ENCODE measurements around the gene JPH4.

JPH4 gene

GRCh38 chr14:23578560-23579310 lies at the start of gene JPH4:
Gene JPH4 (minus strand): TSS chr14:23578790. CDS start chr14:23577453, 1,337 bp downstream.
- Histone ChIP-seq H3K27ac (ENCODE audit: low read depth, low read length) (no peak within 1 kb of the TSS), H3K9me2 (replicated peaks; ENCODE audit: control insufficient read depth, low read length) (no peaks in the 10 kb centered on the region), H3K27me3 (ENCODE audit: control insufficient read depth, low read length) (peaks cover 30% of the 10 kb centered on the region), H3K36me3 (ENCODE audit: control insufficient read depth, low read length) (no peaks in the 10 kb centered on the region), H3F3A (ENCODE audit: control insufficient read depth, insufficient read depth) (no peaks in the 10 kb centered on the region), H3K79me2 (ENCODE audit: control insufficient read depth, low read length) (no peaks in the 10 kb centered on the region), H3K4me3 (ENCODE audit: low read length) (no peak within 1 kb of the TSS), H3K4me1 (ENCODE audit: control insufficient read depth, low read length) (peaks cover 4% of the 10 kb centered on the region; the same call in 1 of the 2 replicates), H4K20me1 (ENCODE audit: control insufficient read depth, insufficient read depth, low read depth, low read length) (no peaks in the 10 kb centered on the region), H3K9me3 (ENCODE audit: control insufficient read depth, insufficient read depth, low read length) (no peaks in the 10 kb centered on the region), H3K4me2 (ENCODE audit: low read length) (no peak within 1 kb of the TSS)
- TF ChIP-seq CTCF (IDR thresholded peaks at IDR 0.05; ENCODE audit: low read depth, low read length, poor library complexity, severe bottlenecking), result no peak
- TF ChIP-seq EZH2phosphoT487 (IDR thresholded peaks at IDR 0.05; ENCODE audit: borderline replicate concordance, low read length), result no peak

- TF ChIP-seq CTCF (IDR thresholded peaks at IDR 0.05; ENCODE audit: low read depth, low read length, poor library complexity, severe bottlenecking) (no peak), EZH2phosphoT487 (IDR thresholded peaks at IDR 0.05; ENCODE audit: borderline replicate concordance, low read length) (no peak)
- H3F3A ChIP-seq (ENCODE audit: control insufficient read depth, insufficient read depth), result no peaks in the 10 kb centered on the region
- H3K4me3 ChIP-seq (ENCODE audit: low read length), result no peak overlapping the region
- no peak overlapping the region for H3K27ac ChIP-seq (ENCODE audit: low read depth, low read length)
- no peaks in the 10 kb centered on the region for H3K9me2 ChIP-seq (replicated peaks; ENCODE audit: control insufficient read depth, low read length)
- H3K36me3 ChIP-seq (ENCODE audit: control insufficient read depth, low read length), result no peaks in the 10 kb centered on the region
- no peaks in the 10 kb centered on the region for H3K79me2 ChIP-seq (ENCODE audit: control insufficient read depth, low read length)
- no peaks in the 10 kb centered on the region for H4K20me1 ChIP-seq (ENCODE audit: control insufficient read depth, insufficient read depth, low read depth, low read length)
- no peak overlapping the region for H3K4me2 ChIP-seq (ENCODE audit: low read length)
- peaks cover 21% of the 10 kb centered on the region for H3K9me3 ChIP-seq (ENCODE audit: control insufficient read depth, insufficient read depth, low read length)
- peaks cover 10% of the 10 kb centered on the region; the same call in 1 of the 2 replicates for H3K27me3 ChIP-seq (ENCODE audit: control insufficient read depth, low read length)
- peaks cover 3% of the 10 kb centered on the region; the same call in 1 of the 2 replicates for H3K4me1 ChIP-seq (ENCODE audit: control insufficient read depth, low read length)
These were observed 49.4 kb upstream of the JPH4 start for GRCh38 chr14:23627961-23628360.

DNA sequence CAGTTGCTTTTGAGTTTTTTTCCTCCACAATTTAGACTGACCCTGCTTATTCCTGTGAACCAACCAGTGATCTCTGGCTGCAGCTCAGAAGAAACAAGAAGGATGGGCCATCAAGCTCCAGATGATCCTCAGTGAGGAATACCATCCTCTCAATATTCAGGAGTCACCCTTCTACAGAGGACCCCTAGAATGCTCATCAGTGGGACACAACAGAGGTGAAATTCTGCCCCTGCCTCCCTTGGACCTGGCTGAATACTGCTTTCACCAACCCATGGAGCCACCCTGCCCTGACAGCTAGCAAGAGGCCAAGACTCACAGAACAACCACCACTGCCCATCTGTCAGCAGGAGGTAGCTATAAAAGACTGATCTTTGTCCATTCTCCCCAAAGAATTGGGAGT lies 48.4 kb upstream of the JPH4 start:
- Histone ChIP-seq H3K4me2 (ENCODE audit: low read length) (no peak overlapping the region), H3K4me1 (ENCODE audit: control insufficient read depth, low read length) (no peaks in the 10 kb centered on the region), H3K27me3 (ENCODE audit: control insufficient read depth, low read length) (peaks cover under 1% of the 10 kb centered on the region; the same call in 1 of the 2 replicates), H3F3A (ENCODE audit: control insufficient read depth, insufficient read depth) (no peaks in the 10 kb centered on the region), H4K20me1 (ENCODE audit: control insufficient read depth, insufficient read depth, low read depth, low read length) (no peaks in the 10 kb centered on the region), H3K9me2 (replicated peaks; ENCODE audit: control insufficient read depth, low read length) (no peaks in the 10 kb centered on the region), H3K9me3 (ENCODE audit: control insufficient read depth, insufficient read depth, low read length) (peaks cover 21% of the 10 kb centered on the region), H3K79me2 (ENCODE audit: control insufficient read depth, low read length) (no peaks in the 10 kb centered on the region), H3K27ac (ENCODE audit: low read depth, low read length) (no peak overlapping the region), H3K4me3 (ENCODE audit: low read length) (no peak overlapping the region), H3K36me3 (ENCODE audit: control insufficient read depth, low read length) (no peaks in the 10 kb centered on the region)
- TF ChIP-seq CTCF (IDR thresholded peaks at IDR 0.05; ENCODE audit: low read depth, low read length, poor library complexity, severe bottlenecking) (no peak), EZH2phosphoT487 (IDR thresholded peaks at IDR 0.05; ENCODE audit: borderline replicate concordance, low read length) (no peak)
